Loucy (cell line): Measurements from ENCODE around the gene C9orf153.

Source experiments
- CTCF ChIP-seq: fragments of 200-600 bp; sonication (generic); conservative IDR thresholded peaks from 2 replicates; pipeline ENCODE4 v1.5.1; 2014; ENCODE audit warnings: mild to moderate bottlenecking, antibody characterized with exemption, low read length
- EZH2phosphoT487 ChIP-seq: fragments of 200-600 bp; IDR thresholded peaks from 2 replicates; pipeline ENCODE4 v1.6.1; 2018; ENCODE audit warnings: antibody characterized with exemption, mild to moderate bottlenecking, moderate library complexity, borderline replicate concordance

DNA sequence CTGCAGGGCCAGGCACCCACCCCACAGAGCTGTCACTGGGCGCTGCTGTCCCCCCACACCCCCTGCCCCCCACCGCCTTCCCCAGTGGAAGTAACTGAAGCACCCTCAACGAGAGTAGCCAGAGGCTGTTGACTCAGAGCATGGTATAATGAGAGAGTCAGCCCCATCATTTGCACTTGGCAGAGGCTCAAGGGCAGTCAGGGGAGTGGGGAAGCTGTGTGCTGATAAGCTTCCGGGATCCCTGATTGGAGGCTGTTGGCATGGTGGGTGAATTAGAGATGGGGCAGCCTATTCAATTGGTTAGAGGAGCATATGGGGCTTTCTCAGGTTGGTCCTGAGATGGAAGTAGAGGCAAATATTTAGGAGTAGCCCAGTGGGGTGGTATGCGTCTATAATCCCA lies 83.0 kb downstream of the C9orf153 start:
- no peak for TF ChIP-seq CTCF
- TF ChIP-seq EZH2phosphoT487 = no peak
